ENCODE data around the gene USH2A.

Gene USH2A

GRCh38 chr1:216258386-216258785, 164.9 kb downstream of the USH2A start (continued):
- TF ChIP-seq ZSCAN5A (tag by site-specific recombination; IDR thresholded peaks at IDR 0.05) (no peak), ZNF138 (tag by site-specific recombination; IDR thresholded peaks at IDR 0.05; ENCODE audit: borderline replicate concordance) (no peak)

DNA sequence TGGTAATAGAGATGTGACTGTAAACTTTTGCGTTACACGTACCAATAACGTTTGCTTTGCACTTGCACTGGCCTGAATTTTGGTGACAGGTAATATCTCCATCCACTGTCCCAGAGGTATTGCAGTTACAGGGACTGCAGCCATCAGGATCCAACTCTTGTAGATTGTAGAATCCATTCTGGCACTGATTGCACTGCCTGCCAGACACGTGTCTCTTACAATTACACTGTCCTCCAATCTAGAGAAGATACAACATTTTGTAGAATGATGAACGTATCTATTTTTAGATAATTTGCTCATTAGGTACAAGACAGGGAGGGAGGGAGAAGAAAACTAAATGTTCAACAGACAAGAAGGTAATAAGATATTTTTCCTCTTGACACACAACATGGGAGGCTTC, 172.4 kb downstream of the USH2A start:
- POLR2A ChIA-PET = no interaction called here
- no peak for TF ChIP-seq ZNF521 (tag by site-specific recombination; IDR thresholded peaks at IDR 0.05)
- TF ChIP-seq, protein P1, sequence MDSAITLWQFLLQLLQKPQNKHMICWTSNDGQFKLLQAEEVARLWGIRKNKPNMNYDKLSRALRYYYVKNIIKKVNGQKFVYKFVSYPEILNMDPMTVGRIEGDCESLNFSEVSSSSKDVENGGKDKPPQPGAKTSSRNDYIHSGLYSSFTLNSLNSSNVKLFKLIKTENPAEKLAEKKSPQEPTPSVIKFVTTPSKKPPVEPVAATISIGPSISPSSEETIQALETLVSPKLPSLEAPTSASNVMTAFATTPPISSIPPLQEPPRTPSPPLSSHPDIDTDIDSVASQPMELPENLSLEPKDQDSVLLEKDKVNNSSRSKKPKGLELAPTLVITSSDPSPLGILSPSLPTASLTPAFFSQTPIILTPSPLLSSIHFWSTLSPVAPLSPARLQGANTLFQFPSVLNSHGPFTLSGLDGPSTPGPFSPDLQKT (IDR thresholded peaks at IDR 0.05; ENCODE audit: borderline replicate concordance, low read depth, low read length) = no peak
- no peak for TF ChIP-seq PRDM2 (tag by site-specific recombination; IDR thresholded peaks at IDR 0.05; ENCODE audit: borderline replicate concordance)
- TF ChIP-seq OSR2 (tag by site-specific recombination; IDR thresholded peaks at IDR 0.05) = no peak
- TF ChIP-seq SETDB1 (IDR thresholded peaks at IDR 0.05; ENCODE audit: insufficient read length, low read length) = no peak
- TF ChIP-seq ZNF654 (tag by site-specific recombination; IDR thresholded peaks at IDR 0.05; ENCODE audit: low read depth) = no peak
- no peak for TF ChIP-seq ZNF274 (IDR thresholded peaks at IDR 0.05; ENCODE audit: low read length)
- no peak for TF ChIP-seq ZNF274 (tag by site-specific recombination; IDR thresholded peaks at IDR 0.05; ENCODE audit: borderline replicate concordance)
- TF ChIP-seq ZNF366 (tag by site-specific recombination; conservative IDR thresholded peaks at IDR 0.05) = no peak
- no peak for TF ChIP-seq ZNF211 (tag by site-specific recombination; IDR thresholded peaks at IDR 0.05; ENCODE audit: low read depth)
- H3K27ac ChIP-seq (ENCODE audit: extremely low read depth, low read depth, low read length) = no peak overlapping the region
- CTCF ChIA-PET = no interaction called here
- no peak overlapping the region for H3K4me3 ChIP-seq (ENCODE audit: low read depth, low read length)
- H3K9me3 ChIP-seq (ENCODE audit: control insufficient read depth, insufficient read depth, low read depth, low read length) = no peaks in the 10 kb centered on the region
- no peaks in the 10 kb centered on the region for H3K4me1 ChIP-seq (ENCODE audit: control insufficient read depth, insufficient read depth, low read length)
- H3K36me3 ChIP-seq (ENCODE audit: control insufficient read depth in 2 of 2, insufficient read depth in 1 of 2, low read length in 2 of 2) = no peaks in the 10 kb centered on the region

- ChIA-PET CTCF (interaction anchor here (1.5 kb wide), 1 partner anchor 27 kb away, joined by 3 read pairs; no protein-coding TSS in a partner anchor), POLR2A (no interaction called here)
Measured at GRCh38 chr1:216248628-216249027, 174.6 kb downstream of the USH2A start.

More at GRCh38 chr1:216248628-216249027, 174.6 kb downstream of the USH2A start:
- TF ChIP-seq ZNF792 (tag by site-specific recombination; IDR thresholded peaks at IDR 0.05) (no peak), ZNF391 (tag by site-specific recombination; IDR thresholded peaks at IDR 0.05; ENCODE audit: borderline replicate concordance, low read depth) (no peak), ZNF10 (tag by site-specific recombination; IDR thresholded peaks at IDR 0.05) (no peak), ZSCAN16 (tag by site-specific recombination; IDR thresholded peaks at IDR 0.05) (no peak), ZSCAN23 (tag by site-specific recombination; IDR thresholded peaks at IDR 0.05) (no peak), ZEB2 (tag by site-specific recombination; IDR thresholded peaks at IDR 0.05) (no peak), TRIM28 (IDR thresholded peaks at IDR 0.05; ENCODE audit: borderline replicate concordance, low read length) (no peak), ZNF621 (tag by site-specific recombination; IDR thresholded peaks at IDR 0.05) (no peak), PRDM6 (tag by site-specific recombination; IDR thresholded peaks at IDR 0.05) (no peak), ZNF623 (tag by site-specific recombination; IDR thresholded peaks at IDR 0.05) (no peak), KLF1 (tag by site-specific recombination; IDR thresholded peaks at IDR 0.05) (no peak)
- TF ChIP-seq, protein P2, sequence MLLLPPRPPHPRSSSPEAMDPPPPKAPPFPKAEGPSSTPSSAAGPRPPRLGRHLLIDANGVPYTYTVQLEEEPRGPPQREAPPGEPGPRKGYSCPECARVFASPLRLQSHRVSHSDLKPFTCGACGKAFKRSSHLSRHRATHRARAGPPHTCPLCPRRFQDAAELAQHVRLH (tag by site-specific recombination; IDR thresholded peaks at IDR 0.05) = no peak
- H3K27ac ChIP-seq (ENCODE audit: extremely low read depth, low read depth, low read length) = no peak overlapping the region
- H3K9me3 ChIP-seq (ENCODE audit: control insufficient read depth, insufficient read depth, low read depth, low read length) = no peaks in the 10 kb centered on the region
- H3K4me3 ChIP-seq (ENCODE audit: low read depth, low read length) = no peak overlapping the region
- H3K4me1 ChIP-seq (ENCODE audit: control insufficient read depth, insufficient read depth, low read length) = no peaks in the 10 kb centered on the region
- H3K36me3 ChIP-seq (ENCODE audit: control insufficient read depth in 2 of 2, insufficient read depth in 1 of 2, low read length in 2 of 2) = no peaks in the 10 kb centered on the region

All from HEK293 (cell line).